Upper lobe of left lung (tissue), 4 donors: Measurements from ENCODE around the gene CDC42BPA.

ENCODE experiments used
- POLR2A ChIP-seq, 4 donors: fragments of 450-650 bp; IDR thresholded peaks; one replicate each; pipeline ENCODE4 v1.5.1; 2016 to 2017; ENCODE audit warnings: antibody characterized with exemption in 4 of 4, mild to moderate bottlenecking in 2 of 4
- TF ChIP-seq, protein P1 (sequence below), 6 experiments: fragments of 450-650 bp in 4 of 6; fragments of 200-600 bp in 2 of 6; sonication (generic) in 2 of 6; IDR thresholded peaks; one replicate each; pipeline ENCODE4 v1.5.1; 2016 to 2019; ENCODE audit warnings: antibody characterized with exemption in 6 of 6

DNA sequence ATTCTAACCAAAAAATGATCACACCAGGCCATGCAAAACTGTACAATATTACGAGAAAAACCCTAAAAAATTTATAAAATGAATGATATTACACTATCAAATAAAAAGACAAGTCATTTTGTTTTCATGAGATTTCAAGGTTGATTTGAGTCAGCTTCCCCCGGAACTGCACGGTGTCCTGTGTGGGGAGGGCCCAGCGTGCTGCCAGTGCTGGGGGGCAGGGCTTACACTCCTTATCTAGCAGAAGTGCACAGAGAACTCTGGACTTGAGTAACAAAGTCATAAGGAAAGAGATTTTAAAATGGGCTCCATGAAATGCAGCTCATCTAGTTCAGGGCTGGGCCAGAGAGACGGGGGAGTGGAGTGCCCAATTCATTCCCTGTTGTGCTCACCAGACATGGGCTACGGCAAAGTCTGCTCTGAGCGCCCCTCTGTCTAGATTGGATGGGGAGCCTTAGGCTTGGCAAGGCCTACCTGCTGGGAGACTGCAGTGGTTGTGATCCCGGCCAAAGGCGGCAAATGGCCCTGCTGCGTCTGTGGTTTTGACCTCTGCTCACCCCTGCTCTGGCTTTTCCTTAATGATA is 328.1 kb downstream of the CDC42BPA start:
- TF ChIP-seq, protein P1, sequence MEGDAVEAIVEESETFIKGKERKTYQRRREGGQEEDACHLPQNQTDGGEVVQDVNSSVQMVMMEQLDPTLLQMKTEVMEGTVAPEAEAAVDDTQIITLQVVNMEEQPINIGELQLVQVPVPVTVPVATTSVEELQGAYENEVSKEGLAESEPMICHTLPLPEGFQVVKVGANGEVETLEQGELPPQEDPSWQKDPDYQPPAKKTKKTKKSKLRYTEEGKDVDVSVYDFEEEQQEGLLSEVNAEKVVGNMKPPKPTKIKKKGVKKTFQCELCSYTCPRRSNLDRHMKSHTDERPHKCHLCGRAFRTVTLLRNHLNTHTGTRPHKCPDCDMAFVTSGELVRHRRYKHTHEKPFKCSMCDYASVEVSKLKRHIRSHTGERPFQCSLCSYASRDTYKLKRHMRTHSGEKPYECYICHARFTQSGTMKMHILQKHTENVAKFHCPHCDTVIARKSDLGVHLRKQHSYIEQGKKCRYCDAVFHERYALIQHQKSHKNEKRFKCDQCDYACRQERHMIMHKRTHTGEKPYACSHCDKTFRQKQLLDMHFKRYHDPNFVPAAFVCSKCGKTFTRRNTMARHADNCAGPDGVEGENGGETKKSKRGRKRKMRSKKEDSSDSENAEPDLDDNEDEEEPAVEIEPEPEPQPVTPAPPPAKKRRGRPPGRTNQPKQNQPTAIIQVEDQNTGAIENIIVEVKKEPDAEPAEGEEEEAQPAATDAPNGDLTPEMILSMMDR (IDR thresholded peaks at IDR 0.05): no peak
- TF ChIP-seq POLR2A (IDR thresholded peaks at IDR 0.05): no peak
